Measurements from ENCODE around the gene MORF4L1.
"Not testable (repeated sequence)": the region's sequence is repeated elsewhere in the genome, so short reads cannot be mapped to it uniquely, and the experiment has no call there.

The MORF4L1 gene

DNA sequence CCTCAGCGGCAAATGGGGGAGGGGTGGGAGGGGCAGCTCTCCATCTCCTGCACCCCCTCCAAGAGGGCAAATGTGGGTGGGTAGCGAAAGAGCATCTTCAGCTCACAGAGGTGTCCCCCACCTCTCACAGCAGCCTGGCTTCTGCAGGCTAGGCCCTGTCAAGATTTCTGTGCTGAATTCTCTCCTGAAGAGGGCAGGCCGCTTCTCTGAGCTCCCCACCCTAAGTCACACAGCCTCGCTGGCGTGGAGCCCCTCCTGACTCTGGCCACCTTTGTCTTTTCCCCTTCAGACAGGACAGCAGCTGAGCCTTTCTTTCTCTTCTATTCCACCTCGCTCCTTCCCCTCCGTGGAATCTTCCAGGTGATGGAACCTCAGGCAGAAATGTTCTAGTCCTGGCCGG, 35.1 kb upstream of the MORF4L1 start:
- H3K4me3 ChIP-seq (ENCODE audit: low read depth, low read length), result no peak overlapping the region
- TF ChIP-seq, protein P1, sequence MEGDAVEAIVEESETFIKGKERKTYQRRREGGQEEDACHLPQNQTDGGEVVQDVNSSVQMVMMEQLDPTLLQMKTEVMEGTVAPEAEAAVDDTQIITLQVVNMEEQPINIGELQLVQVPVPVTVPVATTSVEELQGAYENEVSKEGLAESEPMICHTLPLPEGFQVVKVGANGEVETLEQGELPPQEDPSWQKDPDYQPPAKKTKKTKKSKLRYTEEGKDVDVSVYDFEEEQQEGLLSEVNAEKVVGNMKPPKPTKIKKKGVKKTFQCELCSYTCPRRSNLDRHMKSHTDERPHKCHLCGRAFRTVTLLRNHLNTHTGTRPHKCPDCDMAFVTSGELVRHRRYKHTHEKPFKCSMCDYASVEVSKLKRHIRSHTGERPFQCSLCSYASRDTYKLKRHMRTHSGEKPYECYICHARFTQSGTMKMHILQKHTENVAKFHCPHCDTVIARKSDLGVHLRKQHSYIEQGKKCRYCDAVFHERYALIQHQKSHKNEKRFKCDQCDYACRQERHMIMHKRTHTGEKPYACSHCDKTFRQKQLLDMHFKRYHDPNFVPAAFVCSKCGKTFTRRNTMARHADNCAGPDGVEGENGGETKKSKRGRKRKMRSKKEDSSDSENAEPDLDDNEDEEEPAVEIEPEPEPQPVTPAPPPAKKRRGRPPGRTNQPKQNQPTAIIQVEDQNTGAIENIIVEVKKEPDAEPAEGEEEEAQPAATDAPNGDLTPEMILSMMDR (IDR thresholded peaks at IDR 0.05; ENCODE audit: insufficient read depth, low read depth, low read length, missing control alignments), result no peak
- DNase-seq (ENCODE audit: low read depth), result no peak

DNA sequence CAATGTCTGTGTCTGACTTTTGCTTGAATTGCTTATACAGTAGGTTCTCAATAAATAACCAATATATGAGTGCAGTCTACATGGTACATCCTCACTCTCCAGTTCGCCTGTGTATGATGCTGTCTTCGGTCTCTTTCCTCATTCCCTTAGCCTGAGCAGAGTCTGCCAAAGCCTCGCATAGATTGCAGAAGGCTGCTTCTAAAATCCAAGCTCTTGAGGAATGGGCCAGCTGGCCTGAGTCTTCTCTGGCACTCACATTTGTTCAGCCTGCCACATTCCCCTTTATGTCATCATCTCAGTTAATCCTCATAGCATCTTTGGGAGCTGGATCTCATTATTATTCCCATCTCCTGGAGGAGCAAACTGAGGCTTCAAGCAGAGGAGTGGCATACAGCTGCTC, 34.2 kb upstream of the MORF4L1 start:
- TF ChIP-seq, protein P1 (IDR thresholded peaks at IDR 0.05; ENCODE audit: insufficient read depth, low read depth, low read length, missing control alignments), result no peak
- no peak for DNase-seq (ENCODE audit: low read depth)
- no peak overlapping the region for H3K4me3 ChIP-seq (ENCODE audit: low read depth, low read length)

DNA sequence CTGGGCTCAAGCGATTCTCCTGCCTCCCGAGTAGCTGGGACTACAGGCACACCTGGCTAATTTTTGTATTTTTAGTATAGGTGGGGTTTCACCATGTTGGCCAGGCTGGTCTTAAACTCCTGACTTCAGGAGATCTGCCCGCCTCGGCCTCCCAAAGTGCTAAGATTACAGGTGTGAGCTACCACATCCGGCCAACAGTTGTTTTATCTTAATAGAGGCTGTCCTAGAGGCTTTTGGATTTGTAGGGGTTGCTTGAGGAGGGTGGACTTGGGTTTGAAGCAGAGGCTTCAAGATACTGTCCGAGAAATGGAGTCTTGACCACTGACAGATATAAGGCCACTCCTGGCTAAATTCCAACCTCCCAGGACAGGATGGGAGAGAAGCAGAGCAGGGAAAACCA, 33.5 kb upstream of the MORF4L1 start:
- not testable (repeated sequence) for DNase-seq (ENCODE audit: low read depth); H3K4me3 ChIP-seq (ENCODE audit: low read depth, low read length)

DNA sequence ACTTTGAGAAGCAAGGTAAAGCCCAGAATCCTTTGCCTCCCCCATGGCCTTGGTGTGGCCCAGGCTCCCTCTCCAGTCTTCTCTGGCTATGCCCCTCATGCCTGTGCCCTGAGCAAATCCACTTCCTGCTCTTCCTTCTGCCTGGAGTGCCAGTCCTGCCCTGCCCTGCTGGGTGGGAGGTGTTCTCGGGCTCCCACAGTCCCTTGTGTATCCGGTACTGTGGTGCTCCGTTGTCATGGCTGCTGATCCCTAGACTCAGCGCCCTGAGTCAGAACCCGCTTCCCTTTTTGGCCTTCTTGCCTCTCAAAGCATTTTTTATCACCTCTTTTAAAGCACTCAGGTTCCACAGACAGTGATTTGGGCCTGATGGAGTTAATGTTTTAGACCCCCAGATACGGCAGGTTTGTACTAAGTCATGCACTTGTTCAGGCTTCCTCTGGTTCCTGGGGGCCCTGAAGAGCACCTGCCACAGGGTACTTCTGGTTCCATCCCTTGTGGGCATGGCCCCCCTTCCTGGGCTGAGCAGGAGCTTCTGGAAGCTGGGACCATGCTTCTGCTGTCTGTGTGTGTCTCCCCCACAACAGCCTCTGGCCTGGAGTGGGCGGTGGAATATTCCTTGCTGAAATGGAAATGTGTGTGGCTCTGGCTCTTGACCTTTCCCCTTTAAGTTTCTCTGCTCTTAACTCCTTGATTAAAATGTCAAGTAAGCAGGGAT, 31.9 kb upstream of the MORF4L1 start:
- TF ChIP-seq, protein P1 (IDR thresholded peaks at IDR 0.05; ENCODE audit: insufficient read depth, low read depth, low read length, missing control alignments), result no peak
- no peak overlapping the region for H3K4me3 ChIP-seq (ENCODE audit: low read depth, low read length)
- peak; percentile 88 for DNase-seq (ENCODE audit: low read depth)

DNA sequence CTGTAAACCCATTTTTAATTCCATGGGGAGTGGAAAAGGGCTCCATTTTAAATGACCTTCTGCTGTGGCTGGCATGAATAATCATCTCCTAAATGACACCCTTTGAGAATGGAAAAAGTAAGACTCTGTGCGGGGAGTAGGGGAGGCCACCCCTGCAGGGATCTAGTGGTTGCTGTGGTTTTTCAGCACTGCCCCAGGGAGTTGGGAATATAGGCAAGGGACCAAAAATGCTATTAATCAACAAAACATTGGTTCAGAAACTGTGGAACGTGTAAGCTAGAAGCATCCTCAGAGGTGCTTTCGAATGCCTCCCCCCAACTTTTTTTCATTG, 31.3 kb upstream of the MORF4L1 start:
- no peak for DNase-seq (ENCODE audit: low read depth)
- TF ChIP-seq, protein P1 (IDR thresholded peaks at IDR 0.05; ENCODE audit: insufficient read depth, low read depth, low read length, missing control alignments), result no peak
- no peak overlapping the region for H3K4me3 ChIP-seq (ENCODE audit: low read depth, low read length)

DNA sequence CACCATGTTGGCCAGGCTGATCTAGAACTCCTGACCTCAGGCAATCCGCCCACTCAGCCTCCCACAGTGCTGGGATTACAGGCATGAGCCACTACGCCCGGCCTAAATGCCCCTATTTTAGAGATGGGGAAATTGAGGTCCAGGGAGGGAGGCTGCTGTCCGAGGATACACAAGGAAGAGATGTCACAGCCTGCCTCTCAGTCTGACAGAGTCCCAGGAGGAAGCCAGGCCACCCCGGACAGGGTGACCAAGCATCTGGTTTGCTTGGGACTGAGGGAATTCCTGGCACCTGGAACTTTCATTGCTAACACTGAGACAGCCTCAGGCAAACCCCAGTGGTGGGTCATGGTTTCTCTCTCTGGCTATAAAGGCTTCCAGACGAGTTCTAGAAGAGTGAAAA, 30.8 kb upstream of the MORF4L1 start:
- no peak for DNase-seq (ENCODE audit: low read depth)
- no peak overlapping the region for H3K4me3 ChIP-seq (ENCODE audit: low read depth, low read length)
- TF ChIP-seq, protein P1 (IDR thresholded peaks at IDR 0.05; ENCODE audit: insufficient read depth, low read depth, low read length, missing control alignments), result no peak

DNA sequence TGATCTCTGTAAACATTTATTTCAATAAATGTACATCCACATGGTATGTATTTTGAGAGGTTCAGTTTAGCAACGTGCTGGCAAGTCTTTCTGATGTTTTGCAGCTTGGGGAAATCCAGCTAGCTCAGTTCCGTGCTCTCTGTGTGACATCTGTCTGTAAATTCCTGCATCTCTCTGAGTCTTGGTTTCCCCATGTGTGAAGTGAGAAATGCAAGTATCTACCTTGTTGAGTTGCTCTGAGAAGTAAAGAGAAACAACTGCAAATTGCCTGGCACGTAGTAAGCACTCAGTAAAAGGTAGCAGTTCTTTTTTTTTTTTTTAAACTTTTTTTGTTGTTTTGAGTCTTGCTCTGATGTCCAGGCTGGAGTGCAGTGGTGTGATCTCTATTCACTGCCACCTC, 30.2 kb upstream of the MORF4L1 start:
- peak; percentile 87 for DNase-seq (ENCODE audit: low read depth)
- TF ChIP-seq, protein P1 (IDR thresholded peaks at IDR 0.05; ENCODE audit: insufficient read depth, low read depth, low read length, missing control alignments), result no peak
- H3K4me3 ChIP-seq (ENCODE audit: low read depth, low read length), result no peak overlapping the region

DNA sequence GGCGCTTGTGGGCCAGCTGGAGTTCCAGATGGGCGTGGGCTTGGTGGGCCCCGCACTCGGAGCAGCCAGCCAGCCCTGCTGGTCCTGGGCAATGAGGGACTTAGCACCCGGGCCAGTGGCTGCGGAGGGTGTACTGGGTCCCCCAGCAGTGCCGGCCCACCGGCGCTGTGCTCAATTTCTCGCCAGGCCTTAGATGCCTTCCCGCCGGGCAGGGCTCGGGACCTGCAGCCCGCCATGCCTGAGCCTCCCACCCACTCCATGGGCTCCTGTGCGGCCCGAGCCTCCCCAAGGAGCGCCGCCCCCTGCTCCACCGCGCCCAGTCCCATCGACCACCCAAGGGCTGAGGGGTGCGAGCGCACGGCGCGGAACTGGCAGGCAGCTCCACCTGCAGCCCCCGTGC, 25.8 kb upstream of the MORF4L1 start:
- not testable (repeated sequence) for H3K4me3 ChIP-seq (ENCODE audit: low read depth, low read length); DNase-seq (ENCODE audit: low read depth)

DNA sequence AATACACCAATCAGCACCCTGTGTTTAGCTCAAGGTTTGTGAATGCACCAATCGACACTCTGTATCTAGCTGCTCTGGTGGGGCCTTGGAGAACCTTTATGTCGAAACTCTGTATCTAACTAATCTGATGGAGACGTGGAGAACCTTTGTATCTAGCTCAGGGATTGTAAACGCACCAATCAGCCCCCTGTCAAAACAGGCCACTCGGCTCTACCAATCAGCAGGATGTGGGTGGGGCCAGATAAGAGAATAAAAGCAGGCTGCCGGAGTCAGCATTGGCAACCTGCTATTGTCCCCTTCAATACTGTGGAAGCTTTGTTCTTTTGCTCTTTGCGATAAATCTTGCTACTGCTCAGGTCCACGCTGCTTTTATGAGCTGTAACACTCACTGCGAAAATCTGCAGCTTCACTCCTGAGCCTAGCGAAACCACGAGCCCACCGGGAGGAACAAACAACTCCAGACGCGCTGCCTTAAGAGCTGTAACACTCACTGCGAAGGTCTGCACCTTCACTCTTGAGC, 25.2 kb upstream of the MORF4L1 start:
- not testable (repeated sequence) for DNase-seq (ENCODE audit: low read depth); H3K4me3 ChIP-seq (ENCODE audit: low read depth, low read length)
